GM23248 (cell line): ENCODE data around the gene B4GALT2.

Experiments used
- EZH2 ChIP-seq: fragments of 200-600 bp; sonication (generic); IDR thresholded peaks from 2 replicates; pipeline ENCODE4 v1.6.1; 2018; ENCODE audit warnings: antibody characterized with exemption, mild to moderate bottlenecking; ENCODE audit not compliant: insufficient read depth, poor library complexity, severe bottlenecking
- EZH2phosphoT487 ChIP-seq: fragments of 200-600 bp; sonication (generic); IDR thresholded peaks from 2 replicates; pipeline ENCODE4 v1.6.1; 2018; ENCODE audit warnings: antibody characterized with exemption, moderate library complexity, mild to moderate bottlenecking, low read depth; ENCODE audit not compliant: insufficient read depth

- no peak for TF ChIP-seq EZH2
- no peak for TF ChIP-seq EZH2phosphoT487
Observed at GRCh38 chr1:43953361-43953760, 25.6 kb upstream of the B4GALT2 start.
